ENCODE measurements around the gene MYBPH.

The MYBPH gene

DNA sequence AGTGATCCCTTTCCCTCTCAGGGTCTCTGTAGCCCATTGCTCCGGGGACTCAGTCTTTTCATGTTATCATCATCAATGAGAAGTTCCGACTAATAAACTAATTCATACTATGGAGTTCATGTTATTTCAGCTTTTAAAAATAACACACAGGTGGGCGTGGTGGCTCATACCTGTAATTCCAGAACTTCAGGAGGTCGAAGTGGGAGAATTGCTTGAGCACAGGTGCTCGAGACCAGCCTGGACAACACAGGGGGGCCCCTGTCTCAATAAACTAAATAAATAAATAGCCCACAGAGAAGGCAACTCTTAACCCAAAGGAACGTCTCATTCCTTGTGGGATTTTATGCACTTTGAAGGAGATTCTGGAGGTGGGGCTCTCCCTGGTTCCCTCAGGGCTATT is 14.5 kb downstream of the MYBPH start:
- H3K36me3 Mint-ChIP-seq (ENCODE audit: low read depth) = no peaks in the 10 kb centered on the region

DNA sequence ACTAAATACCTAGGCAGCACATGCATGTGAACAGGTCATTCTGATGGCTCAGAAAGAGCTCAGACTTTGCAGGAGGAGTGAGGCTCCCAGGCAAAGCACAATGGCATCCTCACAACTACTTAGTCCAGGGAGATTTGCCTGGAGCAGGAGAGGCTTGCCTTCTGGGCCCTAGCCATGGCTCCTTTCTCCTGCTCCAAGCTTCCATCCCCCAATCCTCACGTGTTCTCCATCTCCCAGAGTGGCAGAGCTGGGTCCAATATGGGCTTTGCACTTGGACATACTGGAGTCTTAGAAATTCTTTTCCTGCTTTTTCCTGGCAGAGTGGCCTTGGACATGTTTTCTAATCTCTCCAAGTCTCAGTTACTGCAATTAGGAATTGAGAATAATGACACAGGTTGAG is 15.8 kb downstream of the MYBPH start:
- H3K4me1 Mint-ChIP-seq (ENCODE audit: low read depth) = peaks cover 29% of the 10 kb centered on the region
- H3K4me3 Mint-ChIP-seq = no peak overlapping the region
- no peak overlapping the region for H3K27ac Mint-ChIP-seq
- H3K27me3 Mint-ChIP-seq = peaks cover 59% of the 10 kb centered on the region
- peaks cover 9% of the 10 kb centered on the region for H3K9me3 Mint-ChIP-seq
- intact Hi-C loops (cut with micrococcal nuclease) = no loop called here
- no peaks in the 10 kb centered on the region for H3K36me3 Mint-ChIP-seq (ENCODE audit: low read depth)

More for the DNA sequence above, 14.5 kb downstream of the MYBPH start:
- peaks cover 35% of the 10 kb centered on the region for H3K4me1 Mint-ChIP-seq (ENCODE audit: low read depth)
- no peak overlapping the region for H3K27ac Mint-ChIP-seq
- intact Hi-C loops (cut with micrococcal nuclease) = no loop called here
- H3K4me3 Mint-ChIP-seq = no peak overlapping the region
- H3K9me3 Mint-ChIP-seq = peaks cover 9% of the 10 kb centered on the region
- H3K27me3 Mint-ChIP-seq = peaks cover 66% of the 10 kb centered on the region

DNA sequence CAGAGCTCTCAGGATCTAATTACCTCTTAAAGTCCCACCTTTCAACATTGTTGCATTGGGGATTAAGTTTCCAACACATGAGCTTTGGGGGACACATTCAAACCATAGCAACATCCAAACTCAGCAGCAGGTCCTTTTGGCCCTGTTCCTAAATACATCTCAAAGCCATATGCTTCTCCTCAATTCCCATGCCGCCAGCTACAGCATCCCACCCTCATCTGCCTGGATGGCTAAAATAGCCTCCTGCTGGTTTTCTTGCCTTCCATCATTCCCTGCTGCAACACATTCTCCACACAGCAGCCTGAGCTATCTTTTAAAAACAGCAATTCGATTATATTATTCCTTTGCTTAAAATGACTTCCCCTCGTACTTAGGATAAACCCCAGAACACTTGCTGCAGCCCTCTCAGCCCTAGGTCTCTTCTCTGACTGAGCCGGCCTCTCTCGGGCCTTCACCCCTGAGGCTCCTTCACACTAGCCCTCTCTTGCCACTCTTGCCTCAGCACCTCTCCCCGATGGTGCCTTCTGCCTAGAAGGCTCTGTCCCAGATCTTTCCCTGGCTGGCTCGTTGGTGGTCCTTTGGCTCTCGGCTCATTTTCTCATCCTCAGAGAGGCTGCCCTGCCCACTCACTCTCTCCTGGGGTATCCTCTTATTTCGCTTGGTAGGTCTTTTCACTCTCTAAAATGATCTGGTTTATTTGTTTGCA is 16.5 kb downstream of the MYBPH start:
- Mint-ChIP-seq H3K4me3 (no peak overlapping the region), H3K27me3 (peaks cover 59% of the 10 kb centered on the region), H3K27ac (no peak overlapping the region), H3K9me3 (peaks cover 9% of the 10 kb centered on the region), H3K36me3 (ENCODE audit: low read depth) (no peaks in the 10 kb centered on the region), H3K4me1 (ENCODE audit: low read depth) (peaks cover 28% of the 10 kb centered on the region)
- intact Hi-C loops (cut with micrococcal nuclease) = no loop called here

GRCh38 chr1:203158423-203158822 is 17.2 kb downstream of the MYBPH start:
- H3K4me1 Mint-ChIP-seq (ENCODE audit: low read depth) = peaks cover 23% of the 10 kb centered on the region
- intact Hi-C loops (cut with micrococcal nuclease) = no loop called here
- no peak overlapping the region for H3K4me3 Mint-ChIP-seq
- peaks cover 62% of the 10 kb centered on the region for H3K27me3 Mint-ChIP-seq
- no peaks in the 10 kb centered on the region for H3K36me3 Mint-ChIP-seq (ENCODE audit: low read depth)
- H3K9me3 Mint-ChIP-seq = peaks cover 9% of the 10 kb centered on the region
- H3K27ac Mint-ChIP-seq = no peak overlapping the region

DNA sequence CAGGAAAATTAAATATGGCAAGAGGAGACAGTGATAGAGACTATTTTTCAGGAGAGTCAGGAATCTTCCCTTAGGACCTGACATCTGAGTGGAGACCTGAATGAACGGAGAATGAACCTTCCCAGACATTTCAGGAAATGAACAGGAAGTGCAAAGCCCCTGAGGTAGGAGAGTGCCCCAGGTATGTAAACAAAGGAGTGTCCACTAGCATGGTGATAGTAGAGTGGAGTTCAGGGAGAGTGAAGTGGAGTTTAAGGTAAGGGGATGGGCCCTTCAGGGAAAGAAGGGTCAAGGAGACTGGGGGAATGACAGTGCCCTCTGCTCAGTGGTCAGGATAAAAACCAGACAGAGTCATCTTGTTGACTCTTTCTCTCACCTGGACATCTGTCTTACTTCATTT is 19.3 kb downstream of the MYBPH start:
- Mint-ChIP-seq H3K4me1 (ENCODE audit: low read depth) (peaks cover 7% of the 10 kb centered on the region), H3K9me3 (peaks cover 9% of the 10 kb centered on the region), H3K27me3 (peaks cover 73% of the 10 kb centered on the region), H3K4me3 (no peak overlapping the region), H3K36me3 (ENCODE audit: low read depth) (no peaks in the 10 kb centered on the region), H3K27ac (no peak overlapping the region)
- intact Hi-C loops (cut with micrococcal nuclease) = no loop called here

DNA sequence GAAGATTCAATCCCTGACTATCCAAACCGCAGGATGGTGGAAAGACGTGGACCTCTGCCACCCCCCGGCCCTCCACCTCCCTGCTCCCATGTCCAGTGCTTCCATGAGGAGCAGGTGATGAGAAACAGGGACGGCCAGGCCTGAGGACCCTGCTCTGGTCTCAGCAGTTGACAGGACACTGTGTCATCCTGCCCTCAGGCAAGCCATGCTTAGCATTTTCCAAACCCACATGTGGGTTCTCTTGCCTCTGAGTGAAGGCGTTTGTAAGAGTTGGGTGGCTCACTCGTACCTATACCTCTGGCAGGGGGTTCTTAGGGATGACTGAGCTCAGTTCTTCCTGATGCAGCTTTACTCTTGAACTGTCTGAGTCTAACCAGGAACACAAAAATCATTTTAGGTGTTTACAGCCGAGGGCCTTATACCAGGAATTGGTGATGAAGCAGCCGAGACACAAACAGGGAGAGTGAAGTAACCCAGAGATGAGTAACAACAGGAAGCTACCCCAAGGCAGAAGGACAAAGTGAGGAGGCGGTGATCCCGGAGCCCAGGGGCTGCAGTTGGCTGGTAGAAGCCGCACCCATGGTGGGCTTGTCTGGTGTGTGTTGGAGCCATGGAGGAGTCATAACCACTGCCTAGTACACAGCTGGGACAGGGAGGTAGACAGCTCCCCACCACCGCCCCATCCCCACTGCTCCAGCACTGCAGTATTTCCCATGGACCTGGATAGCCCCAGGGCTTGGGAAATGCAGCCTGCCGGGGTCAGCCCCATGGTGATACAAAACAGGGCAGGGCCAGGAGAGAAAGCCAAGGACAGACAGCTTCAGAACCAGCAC is 21.4 kb downstream of the MYBPH start:
- Mint-ChIP-seq H3K4me1 (ENCODE audit: low read depth) (peaks cover 24% of the 10 kb centered on the region), H3K4me3 (no peak overlapping the region), H3K27ac (no peak overlapping the region), H3K9me3 (peaks cover 9% of the 10 kb centered on the region), H3K27me3 (peaks cover 77% of the 10 kb centered on the region), H3K36me3 (ENCODE audit: low read depth) (no peaks in the 10 kb centered on the region)
- intact Hi-C loops (cut with micrococcal nuclease) = no loop called here

DNA sequence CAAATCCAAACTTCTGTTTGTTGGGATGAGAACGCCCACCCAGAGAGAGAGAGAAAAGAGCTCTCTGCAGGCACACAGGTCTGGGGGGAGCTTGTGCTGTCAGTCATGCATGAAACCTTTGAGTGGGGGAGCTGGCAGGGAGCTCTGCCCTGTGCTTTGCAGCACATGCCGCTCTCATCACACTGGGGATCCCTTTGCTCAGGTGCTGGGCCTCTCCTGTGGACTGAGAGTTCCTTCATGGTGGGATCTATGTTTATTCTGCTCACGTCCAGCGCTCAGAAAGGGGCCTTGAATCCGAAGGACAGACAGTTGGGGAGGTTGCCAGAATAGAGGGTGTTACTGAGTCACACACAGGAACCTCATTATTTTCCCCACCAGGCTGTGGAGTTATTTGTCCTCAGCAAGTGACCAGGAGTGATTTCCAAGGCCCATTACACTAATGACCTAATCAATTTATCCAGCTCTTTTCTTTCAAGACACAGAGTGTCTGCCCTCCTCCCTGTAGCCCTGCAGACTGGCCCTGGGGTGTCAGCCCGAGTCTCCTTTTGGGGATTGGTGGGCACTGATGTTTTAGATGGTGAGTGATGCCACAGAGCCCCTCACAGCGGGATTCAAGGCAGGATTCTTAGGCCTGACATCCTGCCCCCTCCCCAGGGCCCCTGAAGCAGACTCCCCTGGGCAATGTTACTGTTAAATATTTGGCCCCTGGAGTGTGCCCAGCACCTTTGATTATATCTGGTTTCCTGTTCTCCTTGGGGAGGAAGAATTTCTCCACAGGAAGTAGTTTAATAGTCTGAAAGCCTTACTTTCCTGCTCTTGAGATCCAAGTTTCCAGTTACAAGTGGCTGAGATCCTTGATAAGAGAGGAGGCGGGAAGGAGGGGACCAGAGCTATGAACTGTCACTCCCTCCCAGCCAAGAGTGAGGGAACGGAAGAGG is 22.3 kb downstream of the MYBPH start:
- peaks cover 76% of the 10 kb centered on the region for H3K27me3 Mint-ChIP-seq
- no peaks in the 10 kb centered on the region for H3K36me3 Mint-ChIP-seq (ENCODE audit: low read depth)
- intact Hi-C loops (cut with micrococcal nuclease) = no loop called here
- H3K4me1 Mint-ChIP-seq (ENCODE audit: low read depth) = peaks cover 26% of the 10 kb centered on the region
- H3K4me3 Mint-ChIP-seq = no peak overlapping the region
- H3K9me3 Mint-ChIP-seq = peaks cover 4% of the 10 kb centered on the region
- H3K27ac Mint-ChIP-seq = no peak overlapping the region

DNA sequence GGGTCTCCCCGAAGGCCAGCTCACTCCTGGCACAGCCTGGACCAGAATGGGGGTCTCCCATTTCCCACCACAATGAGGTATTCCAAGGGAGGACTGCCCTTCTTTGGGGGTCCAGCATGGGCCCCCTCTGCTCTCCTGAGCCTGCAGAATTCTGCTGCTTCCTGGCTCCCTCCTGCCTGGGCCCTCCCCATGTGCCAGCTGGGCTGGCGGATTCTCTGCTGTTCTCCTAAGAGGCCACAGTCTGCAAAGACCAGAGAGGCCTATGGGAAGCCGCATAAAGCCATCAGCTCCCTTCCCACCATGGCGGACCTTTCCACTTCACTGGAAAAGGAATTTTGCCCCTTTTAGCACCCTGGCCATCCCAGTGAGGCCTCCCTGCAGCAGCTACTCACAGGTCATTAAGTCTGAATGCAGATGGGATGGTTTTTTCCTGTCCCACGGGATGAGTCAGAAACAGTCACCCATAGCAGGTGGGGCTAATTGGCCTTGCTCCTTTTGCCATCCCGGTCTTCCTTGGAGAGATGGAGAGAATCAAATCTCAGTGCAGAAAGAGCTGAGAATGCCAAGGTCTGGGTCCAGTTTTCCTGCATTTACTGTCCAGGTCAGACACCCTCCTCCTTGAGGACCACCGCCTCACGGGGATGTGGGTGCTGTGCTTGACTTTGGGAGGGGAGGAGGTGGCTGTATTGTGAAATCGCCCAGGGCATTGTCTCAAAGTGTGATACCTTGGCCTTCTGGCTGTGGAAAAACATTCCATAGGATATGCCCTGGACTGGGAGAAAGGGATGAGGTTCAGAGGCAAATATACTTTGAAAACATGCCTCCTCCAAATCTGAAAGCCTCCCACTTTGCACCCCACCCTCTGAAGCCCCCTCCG is 23.2 kb downstream of the MYBPH start:
- Mint-ChIP-seq H3K9me3 (no peaks in the 10 kb centered on the region), H3K27me3 (peaks cover 67% of the 10 kb centered on the region), H3K4me1 (ENCODE audit: low read depth) (peaks cover 26% of the 10 kb centered on the region), H3K4me3 (no peak overlapping the region), H3K36me3 (ENCODE audit: low read depth) (no peaks in the 10 kb centered on the region), H3K27ac (no peak overlapping the region)
- intact Hi-C loops (cut with micrococcal nuclease) = no loop called here

DNA sequence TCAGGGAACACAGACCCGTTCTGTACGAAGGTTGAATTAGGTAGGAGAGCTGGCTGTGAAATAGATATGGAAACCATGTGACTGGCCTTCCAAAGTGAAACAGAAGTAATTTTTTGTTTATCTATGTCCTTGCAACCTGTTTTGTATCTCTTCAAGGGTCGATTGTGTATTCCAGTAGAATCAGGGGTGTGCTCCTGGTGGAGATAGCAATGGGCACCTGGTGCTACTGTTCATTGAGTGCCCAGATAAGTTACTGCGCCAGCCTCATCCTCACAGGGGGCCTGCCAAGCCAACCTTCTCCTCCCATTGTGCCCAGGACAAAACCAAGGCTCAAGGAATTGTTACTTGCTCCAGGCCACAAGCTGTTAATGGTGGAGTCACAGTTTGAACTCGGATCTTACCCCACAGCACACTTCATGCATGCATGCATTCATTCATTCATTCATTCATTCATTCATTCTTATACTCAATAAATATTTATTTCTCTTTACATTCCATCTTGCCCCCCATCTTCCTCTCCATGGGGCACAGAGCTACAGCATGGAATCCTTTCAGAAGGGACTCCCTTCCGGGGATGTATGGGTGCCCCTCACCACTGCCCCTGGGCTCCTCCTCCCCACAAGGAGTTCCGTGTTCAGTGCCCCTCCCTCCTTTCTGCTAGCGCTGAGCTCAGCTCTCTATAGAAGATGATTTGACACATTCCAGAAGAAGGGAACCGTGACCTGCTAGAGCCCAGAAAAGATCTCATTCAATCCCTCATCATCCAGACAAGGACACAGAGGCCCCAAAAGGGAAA is 24.1 kb downstream of the MYBPH start:
- H3K4me1 Mint-ChIP-seq (ENCODE audit: low read depth) = peaks cover 26% of the 10 kb centered on the region
- no peaks in the 10 kb centered on the region for H3K36me3 Mint-ChIP-seq (ENCODE audit: low read depth)
- H3K4me3 Mint-ChIP-seq = no peak overlapping the region
- no peak overlapping the region for H3K27ac Mint-ChIP-seq
- intact Hi-C loops (cut with micrococcal nuclease) = no loop called here
- H3K27me3 Mint-ChIP-seq = peaks cover 66% of the 10 kb centered on the region
- H3K9me3 Mint-ChIP-seq = no peaks in the 10 kb centered on the region

GRCh38 chr1:203150511-203151297 is 24.9 kb downstream of the MYBPH start:
- Mint-ChIP-seq H3K4me1 (ENCODE audit: low read depth) (peaks cover 26% of the 10 kb centered on the region), H3K27ac (no peak overlapping the region), H3K4me3 (no peak overlapping the region), H3K36me3 (ENCODE audit: low read depth) (no peaks in the 10 kb centered on the region), H3K9me3 (no peaks in the 10 kb centered on the region), H3K27me3 (peaks cover 65% of the 10 kb centered on the region)
- intact Hi-C loops (cut with micrococcal nuclease) = no loop called here

DNA sequence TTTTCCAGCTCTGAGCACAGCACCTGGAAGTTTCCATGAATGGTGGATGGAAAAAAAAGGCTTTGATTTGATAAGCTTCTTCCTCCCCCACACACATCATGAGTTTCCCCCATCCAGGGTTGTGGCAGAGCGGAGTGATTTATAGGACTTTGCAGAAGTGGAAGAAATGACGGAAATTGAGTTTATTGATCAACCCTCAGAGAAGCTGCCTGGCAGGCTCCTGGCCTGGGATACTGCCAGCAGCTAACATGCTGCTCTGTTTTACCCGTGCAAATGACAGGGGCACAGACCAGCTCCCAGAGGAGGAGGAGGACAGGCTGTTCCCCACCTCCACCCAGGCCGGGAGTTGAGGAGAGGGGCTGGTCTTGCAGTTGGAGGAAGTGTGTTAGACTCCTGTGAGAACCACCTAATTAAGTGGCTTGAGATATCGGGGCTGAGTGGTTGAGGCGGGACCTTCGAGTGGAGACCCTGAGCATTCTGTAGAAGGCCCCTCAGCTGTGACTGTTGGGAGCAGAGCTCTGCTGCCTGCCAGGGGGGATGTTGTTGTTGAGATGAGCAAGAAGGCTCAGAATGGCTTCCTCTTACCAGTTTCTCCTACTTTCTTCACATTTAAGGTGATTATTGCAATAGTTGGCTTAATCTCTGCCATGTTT is 26.3 kb downstream of the MYBPH start:
- Mint-ChIP-seq H3K9me3 (no peaks in the 10 kb centered on the region), H3K4me1 (ENCODE audit: low read depth) (peaks cover 23% of the 10 kb centered on the region), H3K27me3 (peaks cover 66% of the 10 kb centered on the region), H3K36me3 (ENCODE audit: low read depth) (no peaks in the 10 kb centered on the region), H3K27ac (no peak overlapping the region), H3K4me3 (no peak overlapping the region)
- intact Hi-C loops (cut with micrococcal nuclease) = no loop called here

DNA sequence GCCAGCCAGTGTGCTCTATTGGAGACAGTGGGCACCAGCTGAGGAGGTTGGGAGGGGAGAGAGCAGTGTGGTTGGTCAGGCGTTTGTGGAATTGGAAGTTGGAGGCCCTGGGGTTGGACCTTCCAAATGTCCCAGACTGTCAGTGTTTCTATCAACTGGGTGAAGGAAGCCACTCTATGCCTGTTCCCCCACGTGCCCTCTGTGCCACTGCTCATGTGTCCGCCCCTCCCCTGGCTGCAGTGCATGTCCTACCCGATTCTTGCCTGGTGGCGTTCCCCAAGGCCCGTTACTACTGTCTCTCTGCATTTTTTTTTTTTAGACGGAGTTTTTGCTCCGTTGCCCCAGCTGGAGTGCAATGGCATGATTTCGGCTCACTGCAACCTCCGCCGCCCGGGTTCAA is 27.0 kb downstream of the MYBPH start:
- Mint-ChIP-seq H3K9me3 (no peaks in the 10 kb centered on the region), H3K36me3 (ENCODE audit: low read depth) (no peaks in the 10 kb centered on the region), H3K4me1 (ENCODE audit: low read depth) (peaks cover 20% of the 10 kb centered on the region), H3K27ac (no peak overlapping the region), H3K4me3 (no peak overlapping the region), H3K27me3 (peaks cover 61% of the 10 kb centered on the region)
- intact Hi-C loops (cut with micrococcal nuclease) = no loop called here

All from dendritic cell treated with granulocyte-macrophage colony-stimulating factor and Interleukin-4, amounts not matched to agents 40 ng/mL and 50 ng/mL, for 4 days (primary cell).